Psoas muscle (tissue), 8 donors: Measurements from ENCODE around the gene CENPT. TPM values are rescaled to one million over a fixed set of nuclear protein-coding genes. Genes with fewer than 3 reads are reported as not detected.
A peak's percentile ranks its signal among the peaks of the same experiment; 100 is the strongest.

Source experiments
- ATAC-seq, 4 donors: fragments of 200-7000 bp; cut with Tn5 transposase; one replicate each; pipeline ENCODE4 v1.9.1; 2020; ENCODE audit warnings: moderate library complexity in 3 of 4, mild to moderate bottlenecking in 2 of 4
- DNase-seq, 2 donors: peaks; one replicate each; pipeline ENCODE4 v3.0.0-alpha.2; 2020
- H3K27ac ChIP-seq: fragments of 200-600 bp; one replicate; pipeline ENCODE4 v1.8.0; 2022
- H3K27me3 ChIP-seq, 3 donors: fragments of 200-600 bp in 1 of 3; one replicate each; pipeline versions ENCODE4 v1.6.1 to v1.8.0; 2013 to 2022; ENCODE audit warnings: low read length in 2 of 3, mild to moderate bottlenecking in 2 of 3, moderate library complexity in 1 of 3; ENCODE audit not compliant: insufficient read depth in 3 of 3
- H3K36me3 ChIP-seq, 2 donors: fragments of 200-600 bp in 1 of 2; one replicate each; pipeline versions ENCODE4 v1.6.1 to v1.8.0; 2013 to 2022; ENCODE audit warnings: low read depth in 1 of 2, mild to moderate bottlenecking in 1 of 2, moderate library complexity in 1 of 2; ENCODE audit not compliant: insufficient read depth in 1 of 2
- H3K4me1 ChIP-seq: fragments of 200-600 bp; one replicate; pipeline ENCODE4 v1.8.0; 2022
- H3K4me3 ChIP-seq: fragments of 200-600 bp; one replicate; pipeline ENCODE4 v1.8.0; 2022; ENCODE audit warnings: mild to moderate bottlenecking
- H3K9me3 ChIP-seq: fragments of 200-600 bp; one replicate; pipeline ENCODE4 v1.8.0; 2022
- WGBS, 3 donors: extraction: QIAGEN DNeasy Blood & Tissue Kit; methylation state at CpG; one replicate each; pipeline versions ENCODE4 v1.1.6 to v1.1.7; 2013; 5-methylcytosine and 5-hydroxymethylcytosine counted together
- intact Hi-C, 2 donors: fragments of 100-400 bp; cut with DNase I; formaldehyde crosslinking; loops; one replicate each; pipeline versions ENCODE4 v1.11.0 to v1.14.2; 2022
- polyA plus RNA-seq, 3 donors: library from polyadenylated mRNA; stranded (reverse); fragments of 200-250 nt; gene quantifications; one replicate each; pipeline ENCODE4 v1.2.3, GENCODE V29; 2013
- total RNA-seq, 4 donors: library from RNA; stranded (reverse); fragmentation: NEBNext Ultra II Directional in 2 of 4; extraction: Animal tissue kit (Norgen Biotek cat#: 25700) in 2 of 4; gene quantifications; one replicate each; pipeline versions ENCODE4 v1.2.1 to v1.2.4, GENCODE V29; 2021 to 2023
- TF ChIP-seq, protein P1 (sequence below): fragments of 200-600 bp; IDR thresholded peaks from one replicate; pipeline ENCODE4 v1.8.0; 2022; ENCODE audit warnings: antibody characterized with exemption
- donor health status: healthy with polysubstance abuse.
- donor health status: DM: no; HTN: no; CAD: no; lungs with moderate emphysema.
- donor health status: Bipolar disorder and iron deficiency.
- donor health status: healthy.
- donor health status: DM: yes; HTN: yes; CAD: no.
- donor health status: DM: no; HTN: no; CAD: no.
- donor health status: DM: no; HTN: no; CAD: no.
- donor health status: DM: yes; HTN: yes; CAD: no.

CENPT gene
- total and polyA plus RNA-seq, 7 donors, result 13.8 to 26.4 (median 19.9) TPM

DNA sequence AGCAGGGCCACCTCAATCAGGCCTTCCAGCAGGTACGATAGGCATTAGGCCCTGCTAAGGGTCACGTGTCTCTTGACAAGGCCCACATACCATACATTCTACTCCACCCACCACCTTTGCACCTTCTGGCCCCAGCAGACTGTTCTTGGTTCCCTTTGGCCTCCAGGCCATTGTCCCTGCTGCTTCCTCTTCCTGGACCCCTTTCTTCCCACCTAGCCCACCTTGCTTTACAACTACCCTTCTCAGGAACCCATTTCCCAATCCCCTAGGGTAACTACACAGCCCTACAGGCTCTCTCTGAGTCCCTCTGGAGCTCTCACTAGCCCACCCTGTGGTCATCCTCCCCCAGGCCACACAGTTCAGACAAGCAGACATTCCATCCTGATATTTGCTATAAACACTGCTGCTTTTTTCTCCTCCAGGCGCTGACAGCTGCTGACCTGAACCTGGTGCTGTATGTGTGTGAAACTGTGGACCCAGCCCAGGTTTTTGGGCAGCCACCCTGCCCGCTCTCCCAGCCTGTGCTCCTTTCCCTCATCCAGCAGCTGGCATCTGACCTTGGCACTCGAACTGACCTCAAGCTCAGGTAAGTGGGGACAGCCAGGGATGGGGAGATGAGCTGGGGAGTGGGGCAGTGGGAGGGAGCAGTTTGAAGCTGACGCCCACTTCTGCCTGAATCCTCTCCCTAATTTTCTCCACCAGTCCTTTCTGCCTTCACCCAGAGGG is 35.8 kb upstream of the CENPT start:
- peak overlapping the region; percentile 30 for H3K4me3 ChIP-seq
- peaks cover 61% of the 10 kb centered on the region for H3K4me1 ChIP-seq
- 61 to 83% (median 70%) methylated on average over 6 of the region's 6 CpGs for WGBS, 3 donors
- peak overlapping the region; percentile 93 for H3K27ac ChIP-seq
- H3K36me3 ChIP-seq, result peaks cover 4 to 75% of the 10 kb centered on the region in 2 donors
- DNase-seq, result no peak
- H3K9me3 ChIP-seq, result no peaks in the 10 kb centered on the region
- ATAC-seq, result no peak
- TF ChIP-seq, protein P1, sequence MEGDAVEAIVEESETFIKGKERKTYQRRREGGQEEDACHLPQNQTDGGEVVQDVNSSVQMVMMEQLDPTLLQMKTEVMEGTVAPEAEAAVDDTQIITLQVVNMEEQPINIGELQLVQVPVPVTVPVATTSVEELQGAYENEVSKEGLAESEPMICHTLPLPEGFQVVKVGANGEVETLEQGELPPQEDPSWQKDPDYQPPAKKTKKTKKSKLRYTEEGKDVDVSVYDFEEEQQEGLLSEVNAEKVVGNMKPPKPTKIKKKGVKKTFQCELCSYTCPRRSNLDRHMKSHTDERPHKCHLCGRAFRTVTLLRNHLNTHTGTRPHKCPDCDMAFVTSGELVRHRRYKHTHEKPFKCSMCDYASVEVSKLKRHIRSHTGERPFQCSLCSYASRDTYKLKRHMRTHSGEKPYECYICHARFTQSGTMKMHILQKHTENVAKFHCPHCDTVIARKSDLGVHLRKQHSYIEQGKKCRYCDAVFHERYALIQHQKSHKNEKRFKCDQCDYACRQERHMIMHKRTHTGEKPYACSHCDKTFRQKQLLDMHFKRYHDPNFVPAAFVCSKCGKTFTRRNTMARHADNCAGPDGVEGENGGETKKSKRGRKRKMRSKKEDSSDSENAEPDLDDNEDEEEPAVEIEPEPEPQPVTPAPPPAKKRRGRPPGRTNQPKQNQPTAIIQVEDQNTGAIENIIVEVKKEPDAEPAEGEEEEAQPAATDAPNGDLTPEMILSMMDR, result no peak
- no peaks in the 10 kb centered on the region for H3K27me3 ChIP-seq
- intact Hi-C loops, result loop anchor here (2.0 to 10.0 kb wide), 3 partner anchors 45 to 351 kb away; partner anchors contain the start of gene ESRP2 (in 1 of the 2)

DNA sequence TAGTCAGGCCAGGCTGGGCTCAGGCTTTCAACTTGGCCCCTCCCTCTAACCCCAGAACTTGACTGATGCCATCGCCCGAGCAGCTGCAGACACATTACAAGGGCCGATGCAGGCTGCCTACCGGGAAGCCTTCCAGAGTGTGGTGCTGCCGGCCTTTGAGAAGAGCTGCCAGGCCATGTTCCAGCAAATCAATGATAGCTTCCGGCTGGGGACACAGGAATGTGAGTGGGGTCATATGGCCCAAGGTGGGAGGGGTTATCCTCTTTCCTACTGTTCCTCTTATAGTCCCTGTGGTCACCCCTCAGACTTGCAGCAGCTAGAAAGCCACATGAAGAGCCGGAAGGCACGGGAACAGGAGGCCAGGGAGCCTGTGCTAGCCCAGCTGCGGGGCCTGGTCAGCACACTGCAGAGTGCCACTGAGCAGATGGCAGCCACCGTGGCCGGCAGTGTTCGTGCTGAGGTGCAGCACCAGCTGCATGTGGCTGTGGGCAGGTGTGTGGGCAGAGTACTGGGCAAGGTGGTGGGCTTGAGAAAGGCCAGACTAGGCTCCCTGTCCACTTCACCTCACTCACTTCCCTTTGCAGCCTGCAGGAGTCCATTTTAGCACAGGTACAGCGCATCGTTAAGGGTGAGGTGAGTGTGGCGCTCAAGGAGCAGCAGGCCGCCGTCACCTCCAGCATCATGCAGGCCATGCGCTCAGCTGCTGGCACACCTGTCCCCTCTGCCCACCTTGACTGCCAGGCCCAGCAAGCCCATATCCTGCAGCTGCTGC is 35.1 kb upstream of the CENPT start:
- peak; percentile 81 to 84 (median 82) for ATAC-seq
- TF ChIP-seq, protein P1, result no peak
- DNase-seq, result peak; percentile 76 to 93
- Histone ChIP-seq H3K36me3 (peaks cover 4 to 83% of the 10 kb centered on the region in 2 donors), H3K4me1 (peaks cover 61% of the 10 kb centered on the region), H3K27ac (peak overlapping the region; percentile 93), H3K27me3 (no peaks in the 10 kb centered on the region), H3K4me3 (peak overlapping the region; percentile 31), H3K9me3 (no peaks in the 10 kb centered on the region)
- intact Hi-C loops, result loop anchor here (2.0 to 10.0 kb wide), 3 partner anchors 46 to 352 kb away; partner anchors contain the start of gene ESRP2 (in 1 of the 2)
- 34 to 41% (median 37%) methylated on average over 18 of the region's 18 CpGs for WGBS, 3 donors

DNA sequence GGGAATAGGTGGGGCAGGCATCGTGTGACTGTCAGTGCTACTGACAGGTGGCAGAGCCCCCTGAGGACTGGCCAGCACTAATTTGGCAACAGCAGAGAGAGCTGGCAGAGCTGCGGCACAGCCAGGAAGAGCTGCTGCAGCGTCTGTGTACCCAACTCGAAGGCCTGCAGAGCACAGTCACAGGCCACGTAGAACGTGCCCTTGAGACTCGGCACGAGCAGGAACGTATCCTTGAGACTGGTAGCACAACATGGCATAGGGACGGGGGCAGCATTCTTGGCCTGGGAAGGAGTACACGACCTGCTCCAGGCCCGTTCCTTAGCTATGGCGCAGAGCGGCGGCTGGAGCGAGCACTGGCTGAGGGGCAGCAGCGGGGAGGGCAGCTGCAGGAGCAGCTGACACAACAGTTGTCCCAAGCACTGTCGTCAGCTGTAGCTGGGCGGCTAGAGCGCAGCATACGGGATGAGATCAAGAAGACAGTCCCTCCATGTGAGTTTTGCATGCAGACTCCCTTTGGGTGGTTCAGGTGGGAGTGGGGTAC is 34.2 kb upstream of the CENPT start:
- intact Hi-C loops, result loop anchor here (2.0 to 10.0 kb wide), 3 partner anchors 47 to 353 kb away; partner anchors contain the start of gene ESRP2 (in 1 of the 2)
- 17 to 44% (median 34%) methylated on average over 21 of the region's 21 CpGs for WGBS, 3 donors
- peaks cover 6 to 91% of the 10 kb centered on the region in 2 donors for H3K36me3 ChIP-seq
- H3K27ac ChIP-seq, result peak overlapping the region; percentile 93
- DNase-seq (peak; percentile 50 to 82), ATAC-seq (peak; percentile 56 to 69 (median 65))
- H3K4me1 ChIP-seq, result peaks cover 61% of the 10 kb centered on the region
- H3K9me3 ChIP-seq, result no peaks in the 10 kb centered on the region
- H3K27me3 ChIP-seq, result no peaks in the 10 kb centered on the region
- peak overlapping the region; percentile 31 for H3K4me3 ChIP-seq
- TF ChIP-seq, protein P1, result no peak

DNA sequence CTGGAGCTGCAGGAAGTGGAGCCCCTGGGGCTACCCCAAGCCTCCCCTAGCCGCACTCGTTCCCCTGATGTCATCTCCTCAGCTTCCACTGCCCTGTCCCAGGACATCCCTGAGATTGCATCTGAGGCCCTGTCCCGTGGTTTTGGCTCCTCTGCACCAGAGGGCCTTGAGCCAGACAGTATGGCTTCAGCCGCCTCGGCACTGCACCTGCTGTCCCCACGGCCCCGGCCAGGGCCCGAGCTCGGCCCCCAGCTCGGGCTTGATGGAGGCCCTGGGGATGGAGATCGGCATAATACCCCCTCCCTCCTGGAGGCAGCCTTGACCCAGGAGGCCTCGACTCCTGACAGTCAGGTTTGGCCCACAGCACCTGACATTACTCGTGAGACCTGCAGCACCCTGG is 33.1 kb upstream of the CENPT start:
- intact Hi-C loops, result loop anchor here (5.0 to 10.0 kb wide), 2 partner anchors 162 to 354 kb away; partner anchors contain the start of gene ESRP2 (in 1 of the 2)
- Histone ChIP-seq H3K36me3 (peaks cover 6 to 91% of the 10 kb centered on the region in 2 donors), H3K4me1 (peaks cover 63% of the 10 kb centered on the region), H3K27ac (peak overlapping the region; percentile 93), H3K27me3 (no peaks in the 10 kb centered on the region), H3K4me3 (no peak overlapping the region), H3K9me3 (no peaks in the 10 kb centered on the region)
- WGBS, 3 donors, result 37 to 44% (median 43%) methylated on average over 13 of the region's 13 CpGs
- ATAC-seq (no peak), DNase-seq (no peak)
- TF ChIP-seq, protein P1, result no peak
